HepG2 (cell line): ENCODE results near the gene ZNF865. TPM values are rescaled to one million over a fixed set of nuclear protein-coding genes. Genes with fewer than 3 reads are reported as not detected.
A peak's percentile ranks its signal among the peaks of the same experiment; 100 is the strongest.

ENCODE experiments used
- AGO2 ChIP-seq: fragments of 200-400 bp; formaldehyde crosslinking; optimal IDR thresholded peaks from 2 replicates; pipeline ENCODE3; 2017; ENCODE audit warnings: mild to moderate bottlenecking, low read depth, low read length, moderate library complexity
- ARID5B ChIP-seq: IDR thresholded peaks from 2 replicates; pipeline ENCODE4 v1.4.0; 2020; ENCODE audit warnings: mild to moderate bottlenecking, missing genetic modification reagents
- ATF5 ChIP-seq: sonication (generic); formaldehyde crosslinking; IDR thresholded peaks from 2 replicates; pipeline ENCODE4 v1.4.0; 2020; ENCODE audit warnings: mild to moderate bottlenecking, low read depth, missing genetic modification reagents
- DR1 ChIP-seq: sonication (generic); formaldehyde crosslinking; IDR thresholded peaks from 2 replicates; pipeline ENCODE4 v1.8.0; 2021; ENCODE audit warnings: mild to moderate bottlenecking, missing genetic modification reagents, inconsistent platforms
- EHMT2 ChIP-seq: fragments of 200-600 bp; sonication (generic); IDR thresholded peaks from 2 replicates; pipeline ENCODE4 v1.7.0; 2017; ENCODE audit warnings: antibody characterized with exemption, low read depth, low read length, borderline replicate concordance
- HNRNPK ChIP-seq: fragments of 200-400 bp; formaldehyde crosslinking; IDR thresholded peaks from 2 replicates; pipeline ENCODE4 v1.6.1; 2018; ENCODE audit warnings: low read length, low read depth, moderate library complexity, mild to moderate bottlenecking; ENCODE audit not compliant: poor library complexity, severe bottlenecking
- HOXD1 ChIP-seq: sonication (generic); formaldehyde crosslinking; IDR thresholded peaks from 2 replicates; pipeline ENCODE4 v1.5.0; 2020; ENCODE audit warnings: missing genetic modification reagents
- NFRKB ChIP-seq: fragments of 450-650 bp; IDR thresholded peaks from 2 replicates; pipeline ENCODE4 v1.6.1; 2017
- PAX8 ChIP-seq: sonication (generic); formaldehyde crosslinking; IDR thresholded peaks from 2 replicates; pipeline ENCODE4 v1.8.0; 2022; ENCODE audit warnings: mild to moderate bottlenecking, missing genetic modification reagents, borderline replicate concordance
- U2AF1 ChIP-seq: fragments of 200-400 bp; formaldehyde crosslinking; optimal IDR thresholded peaks from 2 replicates; pipeline ENCODE3; 2017; ENCODE audit warnings: mild to moderate bottlenecking, low read depth, low read length
- ZBTB44 ChIP-seq: sonication (generic); formaldehyde crosslinking; IDR thresholded peaks from 2 replicates; pipeline ENCODE4 v1.4.0; 2020; ENCODE audit warnings: missing genetic modification reagents
- ZNF10 ChIP-seq: sonication (generic); formaldehyde crosslinking; IDR thresholded peaks from 2 replicates; pipeline ENCODE4 v1.4.0; 2020; ENCODE audit warnings: mild to moderate bottlenecking, low read depth, missing genetic modification reagents, borderline replicate concordance
- ZNF383 ChIP-seq: sonication (generic); formaldehyde crosslinking; IDR thresholded peaks from 2 replicates; pipeline ENCODE4 v1.4.0; 2020; ENCODE audit warnings: missing genetic modification reagents, mild to moderate bottlenecking, borderline replicate concordance
- polyA plus RNA-seq, 8 experiments: library from polyadenylated mRNA; depleted of rRNA in 3 of 8; stranded (reverse) in 7 of 8; unstranded in 1 of 8; fragments of >200 nt; fragmentation: Illumina TruSeq in 4 of 8; extraction: Trizol in 4 of 8; gene quantifications; 2 replicates each; pipeline versions ENCODE4 v1.2.1 to v1.2.3, GENCODE V29; 2011 to 2016; ENCODE audit warnings: low read depth in 4 of 8, missing spikeins in 1 of 8, mixed read lengths in 1 of 8; ENCODE audit not compliant: insufficient read depth in 1 of 8
- total RNA-seq, 5 experiments: library from RNA; depleted of rRNA; stranded (reverse); fragments of >200 nt; fragmentation: Illumina TruSeq; extraction: Trizol; gene quantifications; 2 replicates each; pipeline ENCODE4 v1.2.3, GENCODE V29; 2016; ENCODE audit warnings: low read depth in 1 of 5
- TF ChIP-seq, protein P1 (sequence below): sonication (generic); formaldehyde crosslinking; IDR thresholded peaks from 2 replicates; pipeline ENCODE4 v1.8.1; 2022; ENCODE audit warnings: mild to moderate bottlenecking, missing genetic modification reagents
- TF ChIP-seq, protein P2 (sequence below): IDR thresholded peaks from 2 replicates; pipeline ENCODE4 v1.6.1; 2018; ENCODE audit warnings: missing genetic modification reagents, mild to moderate bottlenecking, missing compliant biosample characterization
- TF ChIP-seq, protein P3 (sequence below): sonication (generic); formaldehyde crosslinking; IDR thresholded peaks from 2 replicates; pipeline ENCODE4 v1.5.1; 2020; ENCODE audit warnings: missing genetic modification reagents, mild to moderate bottlenecking, borderline replicate concordance
- TF ChIP-seq, protein P4 (sequence below): sonication (generic); formaldehyde crosslinking; IDR thresholded peaks from 2 replicates; pipeline ENCODE4 v1.8.1; 2023; ENCODE audit warnings: mild to moderate bottlenecking, inconsistent platforms, moderate library complexity, missing genetic modification reagents, borderline replicate concordance

The ZNF865 gene
- total and polyA plus RNA-seq, 2 of the 13 experiments (the other 11 are each of a cell fraction or from before 2014, with no cell fraction given): 0.93 to 1.0 TPM

GRCh38 chr19:55581145-55581822 lies 24.2 kb upstream of the ZNF865 start (continued):
- TF ChIP-seq ZNF10: no peak
- peak; percentile 22 for TF ChIP-seq U2AF1
- no peak for TF ChIP-seq AGO2
- TF ChIP-seq DR1 (CRISPR knock-in tag): no peak
- TF ChIP-seq EHMT2: peak; percentile 65; the same call in 1 of the 2 replicates
- TF ChIP-seq HNRNPK: no peak
- TF ChIP-seq ZBTB44 (CRISPR knock-in tag): peak; percentile 77; the same call in 1 of the 2 replicates
- TF ChIP-seq, protein P1, sequence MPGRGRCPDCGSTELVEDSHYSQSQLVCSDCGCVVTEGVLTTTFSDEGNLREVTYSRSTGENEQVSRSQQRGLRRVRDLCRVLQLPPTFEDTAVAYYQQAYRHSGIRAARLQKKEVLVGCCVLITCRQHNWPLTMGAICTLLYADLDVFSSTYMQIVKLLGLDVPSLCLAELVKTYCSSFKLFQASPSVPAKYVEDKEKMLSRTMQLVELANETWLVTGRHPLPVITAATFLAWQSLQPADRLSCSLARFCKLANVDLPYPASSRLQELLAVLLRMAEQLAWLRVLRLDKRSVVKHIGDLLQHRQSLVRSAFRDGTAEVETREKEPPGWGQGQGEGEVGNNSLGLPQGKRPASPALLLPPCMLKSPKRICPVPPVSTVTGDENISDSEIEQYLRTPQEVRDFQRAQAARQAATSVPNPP (CRISPR knock-in tag): no peak
- TF ChIP-seq PAX8 (CRISPR knock-in tag): no peak
- TF ChIP-seq ATF5 (CRISPR knock-in tag): peak; percentile 72; the same call in 1 of the 2 replicates
- TF ChIP-seq, protein P2, sequence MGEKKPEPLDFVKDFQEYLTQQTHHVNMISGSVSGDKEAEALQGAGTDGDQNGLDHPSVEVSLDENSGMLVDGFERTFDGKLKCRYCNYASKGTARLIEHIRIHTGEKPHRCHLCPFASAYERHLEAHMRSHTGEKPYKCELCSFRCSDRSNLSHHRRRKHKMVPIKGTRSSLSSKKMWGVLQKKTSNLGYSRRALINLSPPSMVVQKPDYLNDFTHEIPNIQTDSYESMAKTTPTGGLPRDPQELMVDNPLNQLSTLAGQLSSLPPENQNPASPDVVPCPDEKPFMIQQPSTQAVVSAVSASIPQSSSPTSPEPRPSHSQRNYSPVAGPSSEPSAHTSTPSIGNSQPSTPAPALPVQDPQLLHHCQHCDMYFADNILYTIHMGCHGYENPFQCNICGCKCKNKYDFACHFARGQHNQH: peak; percentile 32; the same call in 1 of the 2 replicates
- TF ChIP-seq, protein P3, sequence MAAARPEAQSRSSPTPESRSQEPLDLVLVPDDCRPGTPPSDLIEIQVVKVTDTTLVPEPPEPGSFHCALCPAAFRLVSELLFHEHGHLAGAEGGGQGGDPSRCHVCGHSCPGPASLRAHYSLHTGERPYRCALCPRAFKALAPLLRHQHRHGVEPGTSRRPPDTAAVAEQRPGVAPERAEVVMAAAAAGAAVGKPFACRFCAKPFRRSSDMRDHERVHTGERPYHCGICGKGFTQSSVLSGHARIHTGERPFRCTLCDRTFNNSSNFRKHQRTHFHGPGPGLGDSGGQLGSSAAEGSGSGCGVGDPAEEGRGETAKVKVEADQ (CRISPR knock-in tag): no peak
- TF ChIP-seq HOXD1 (CRISPR knock-in tag): no peak
- TF ChIP-seq ARID5B (CRISPR knock-in tag): peak; percentile 31; the same call in 1 of the 2 replicates
- TF ChIP-seq NFRKB: no peak
- TF ChIP-seq, protein P4, sequence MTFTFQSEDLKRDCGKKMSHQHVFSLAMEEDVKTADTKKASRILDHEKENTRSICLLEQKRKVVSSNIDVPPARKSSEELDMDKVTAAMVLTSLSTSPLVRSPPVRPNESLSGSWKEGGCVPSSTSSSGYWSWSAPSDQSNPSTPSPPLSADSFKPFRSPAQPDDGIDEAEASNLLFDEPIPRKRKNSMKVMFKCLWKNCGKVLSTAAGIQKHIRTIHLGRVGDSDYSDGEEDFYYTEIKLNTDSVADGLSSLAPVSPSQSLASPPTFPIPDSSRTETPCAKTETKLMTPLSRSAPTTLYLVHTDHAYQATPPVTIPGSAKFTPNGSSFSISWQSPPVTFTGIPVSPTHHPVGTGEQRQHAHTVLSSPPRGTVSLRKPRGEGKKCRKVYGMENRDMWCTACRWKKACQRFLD (CRISPR knock-in tag): no peak
- TF ChIP-seq ZNF383: 0 out of 2 replicates have a peak, but pooled peaks have one; percentile 83
